ENCODE data around the gene ZC2HC1B. TPM values are rescaled to one million over a fixed set of nuclear protein-coding genes. Genes with fewer than 3 reads are reported as not detected.
"Not testable (repeated sequence)": the region's sequence is repeated elsewhere in the genome, so short reads cannot be mapped to it uniquely, and the experiment has no call there.

Gene ZC2HC1B
- total RNA-seq, 6 experiments from 2014 or later, result not detected

GRCh38 chr6:143857651-143858050, 6.6 kb upstream of the ZC2HC1B start:
- TF ChIP-seq, protein P1, sequence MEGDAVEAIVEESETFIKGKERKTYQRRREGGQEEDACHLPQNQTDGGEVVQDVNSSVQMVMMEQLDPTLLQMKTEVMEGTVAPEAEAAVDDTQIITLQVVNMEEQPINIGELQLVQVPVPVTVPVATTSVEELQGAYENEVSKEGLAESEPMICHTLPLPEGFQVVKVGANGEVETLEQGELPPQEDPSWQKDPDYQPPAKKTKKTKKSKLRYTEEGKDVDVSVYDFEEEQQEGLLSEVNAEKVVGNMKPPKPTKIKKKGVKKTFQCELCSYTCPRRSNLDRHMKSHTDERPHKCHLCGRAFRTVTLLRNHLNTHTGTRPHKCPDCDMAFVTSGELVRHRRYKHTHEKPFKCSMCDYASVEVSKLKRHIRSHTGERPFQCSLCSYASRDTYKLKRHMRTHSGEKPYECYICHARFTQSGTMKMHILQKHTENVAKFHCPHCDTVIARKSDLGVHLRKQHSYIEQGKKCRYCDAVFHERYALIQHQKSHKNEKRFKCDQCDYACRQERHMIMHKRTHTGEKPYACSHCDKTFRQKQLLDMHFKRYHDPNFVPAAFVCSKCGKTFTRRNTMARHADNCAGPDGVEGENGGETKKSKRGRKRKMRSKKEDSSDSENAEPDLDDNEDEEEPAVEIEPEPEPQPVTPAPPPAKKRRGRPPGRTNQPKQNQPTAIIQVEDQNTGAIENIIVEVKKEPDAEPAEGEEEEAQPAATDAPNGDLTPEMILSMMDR (IDR thresholded peaks at IDR 0.05), result no peak
- DNase-seq, result no peak
- H3K4me3 Mint-ChIP-seq, result no peak overlapping the region
- no peak overlapping the region for H3K27ac Mint-ChIP-seq
- H3K4me1 Mint-ChIP-seq (ENCODE audit: low read depth), result no peaks in the 10 kb centered on the region
- H3K27me3 Mint-ChIP-seq (ENCODE audit: insufficient read depth), result peaks cover 2% of the 10 kb centered on the region; the same call in 1 of the 2 replicates
- peaks cover 64% of the 10 kb centered on the region for H3K36me3 Mint-ChIP-seq (ENCODE audit: low read depth)
- 0 out of 2 replicates have a peak, but pooled peaks cover 5% of the 10 kb centered on the region for H3K9me3 Mint-ChIP-seq

DNA sequence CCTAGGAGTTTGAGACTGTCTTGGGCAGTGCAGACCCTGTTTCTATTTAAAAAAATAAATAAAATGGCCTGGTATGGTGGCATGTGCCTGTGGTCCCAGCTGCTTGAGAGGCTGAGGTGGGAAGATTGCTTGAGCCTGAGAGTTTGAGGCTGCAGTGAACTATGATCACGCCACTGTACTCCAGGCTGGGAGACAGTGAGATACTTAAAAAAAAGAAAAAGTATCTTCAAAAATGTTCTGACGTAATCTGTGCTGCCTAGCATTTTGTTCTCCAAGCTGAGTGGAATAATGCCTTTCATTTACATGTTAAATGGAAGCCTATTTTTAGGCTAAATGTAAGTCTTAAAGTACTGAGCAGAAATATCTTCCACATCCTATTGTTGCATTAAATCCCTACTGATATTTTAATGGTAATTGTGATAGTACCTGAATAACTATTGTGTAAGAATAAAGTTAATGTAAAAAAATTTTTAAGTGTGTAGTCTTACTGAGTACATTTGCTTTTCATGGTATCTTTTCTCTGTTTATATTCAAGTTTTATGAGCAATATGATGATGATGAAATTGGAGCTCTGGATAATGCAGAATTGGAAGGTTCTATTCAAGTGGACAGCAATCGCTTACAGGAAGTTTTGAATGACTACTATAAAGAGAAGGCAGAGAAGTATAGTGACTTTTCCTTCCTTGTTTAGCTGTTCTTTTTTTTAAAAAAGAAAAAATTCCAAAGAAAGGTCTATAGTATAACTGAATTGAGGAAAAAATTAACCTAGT, 4.2 kb upstream of the ZC2HC1B start:
- no peak for DNase-seq

GRCh38 chr6:143863771-143864170, 503 bp upstream of the ZC2HC1B start:
- TF ChIP-seq, protein P1 (IDR thresholded peaks at IDR 0.05), result no peak
- Mint-ChIP-seq H3K27ac (no peak overlapping the region), H3K27me3 (ENCODE audit: insufficient read depth) (no peaks in the 10 kb centered on the region), H3K36me3 (ENCODE audit: low read depth) (peaks cover 35% of the 10 kb centered on the region), H3K4me3 (no peak overlapping the region), H3K9me3 (no peaks in the 10 kb centered on the region), H3K4me1 (ENCODE audit: low read depth) (peaks cover 15% of the 10 kb centered on the region)
- DNase-seq, result no peak

More for the DNA sequence above, 4.2 kb upstream of the ZC2HC1B start:
- Mint-ChIP-seq H3K9me3 (no peaks in the 10 kb centered on the region), H3K4me3 (no peak overlapping the region), H3K27me3 (ENCODE audit: insufficient read depth) (no peaks in the 10 kb centered on the region; the same call in 1 of the 2 replicates), H3K36me3 (ENCODE audit: low read depth) (peaks cover 57% of the 10 kb centered on the region), H3K4me1 (ENCODE audit: low read depth) (no peaks in the 10 kb centered on the region), H3K27ac (no peak overlapping the region)
- TF ChIP-seq, protein P1 (IDR thresholded peaks at IDR 0.05), result no peak

- peaks cover 2% of the 10 kb centered on the region; the same call in 1 of the 2 replicates for H3K27me3 Mint-ChIP-seq (ENCODE audit: insufficient read depth)
- H3K27ac Mint-ChIP-seq, result no peak overlapping the region
- peaks cover 28% of the 10 kb centered on the region for H3K36me3 Mint-ChIP-seq (ENCODE audit: low read depth)
- H3K4me1 Mint-ChIP-seq (ENCODE audit: low read depth), result peaks cover 15% of the 10 kb centered on the region
- no peaks in the 10 kb centered on the region for H3K9me3 Mint-ChIP-seq
- no peak for DNase-seq
- no peak overlapping the region for H3K4me3 Mint-ChIP-seq
- TF ChIP-seq, protein P1 (IDR thresholded peaks at IDR 0.05), result no peak
Observed at GRCh38 chr6:143867236-143867635, 3.0 kb downstream of the ZC2HC1B start.

DNA sequence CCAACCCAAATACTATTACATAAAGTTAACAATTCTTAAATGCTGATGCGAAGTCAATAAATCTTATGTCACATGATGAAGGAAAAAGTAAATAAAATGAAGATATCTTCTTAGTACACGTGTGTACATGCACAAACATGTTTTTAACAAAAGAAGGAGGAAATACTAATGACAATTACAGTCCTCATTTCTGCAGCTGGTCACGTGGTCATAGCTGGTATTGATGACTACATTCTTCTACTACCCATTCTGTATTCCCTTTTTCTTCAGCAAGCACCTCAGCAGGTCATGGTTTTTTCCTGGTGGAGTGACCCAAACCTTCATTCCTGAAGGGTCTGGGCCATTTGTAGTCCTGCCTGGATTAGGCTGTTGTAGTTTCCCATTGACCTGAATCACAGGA, 4.5 kb downstream of the ZC2HC1B start:
- Mint-ChIP-seq H3K4me1 (ENCODE audit: low read depth) (peaks cover 15% of the 10 kb centered on the region), H3K36me3 (ENCODE audit: low read depth) (peaks cover 20% of the 10 kb centered on the region)
- not testable (repeated sequence) for DNase-seq; H3K27me3 Mint-ChIP-seq (ENCODE audit: insufficient read depth); H3K9me3 Mint-ChIP-seq; H3K27ac Mint-ChIP-seq; H3K4me3 Mint-ChIP-seq

DNA sequence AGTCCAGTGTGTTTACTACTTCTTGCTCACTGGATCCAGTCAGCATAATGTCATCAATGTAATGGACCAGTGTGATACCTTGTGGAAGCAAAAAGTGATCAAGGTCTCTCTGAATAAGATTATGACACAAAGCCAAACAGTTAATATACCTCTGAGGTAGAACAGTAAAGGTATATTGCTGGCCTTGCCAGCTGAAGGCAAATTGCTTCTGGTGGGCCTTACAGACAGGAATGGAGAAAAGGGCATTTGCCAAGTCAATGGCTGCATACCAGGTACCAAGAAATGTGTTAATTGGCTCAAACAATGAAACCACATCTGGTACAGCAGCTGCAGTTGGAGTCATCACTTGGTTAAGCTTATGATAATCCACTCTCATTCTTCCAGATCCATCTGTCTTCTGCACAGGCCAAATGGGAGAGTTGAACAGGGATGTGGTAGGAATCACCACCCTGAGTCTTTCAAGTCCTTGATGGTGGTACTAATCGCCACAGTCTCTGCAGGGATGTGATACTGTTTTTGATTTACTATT, 7.0 kb downstream of the ZC2HC1B start:
- Mint-ChIP-seq H3K4me1 (ENCODE audit: low read depth) (peaks cover 18% of the 10 kb centered on the region), H3K9me3 (peaks cover 14% of the 10 kb centered on the region)
- not testable (repeated sequence) for H3K27ac Mint-ChIP-seq; H3K27me3 Mint-ChIP-seq (ENCODE audit: insufficient read depth); DNase-seq; H3K36me3 Mint-ChIP-seq (ENCODE audit: low read depth); H3K4me3 Mint-ChIP-seq
